Smooth muscle cell of the brain vasculature (primary cell): Measurements from ENCODE around the gene ZNF681.
"Not testable (repeated sequence)": the region's sequence is repeated elsewhere in the genome, so short reads cannot be mapped to it uniquely, and the experiment has no call there.

Source experiments
- DNase-seq: peaks from one replicate; pipeline ENCODE4 v3.0.0-alpha.2; 2012; ENCODE audit warnings: low read depth, low spot score

Gene ZNF681

DNA sequence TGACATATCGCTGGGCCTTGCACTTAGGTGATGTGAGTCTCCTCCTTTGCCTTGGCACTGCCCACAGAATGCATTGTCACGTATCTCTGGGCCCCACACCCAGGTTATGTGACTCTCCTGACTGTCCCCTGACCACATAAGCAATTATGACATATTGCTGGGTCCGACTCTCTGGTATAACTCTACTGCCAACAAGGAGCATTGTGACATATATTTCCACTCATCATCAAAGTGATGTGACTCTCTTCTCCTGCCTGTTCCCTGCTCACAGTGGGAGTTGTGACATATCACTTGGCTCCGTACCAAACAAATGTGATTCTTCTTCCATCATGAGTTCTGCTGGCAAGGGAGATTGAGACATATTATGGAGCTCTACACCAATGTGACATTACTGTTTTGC, 15.4 kb upstream of the ZNF681 start:
- no peak for DNase-seq

DNA sequence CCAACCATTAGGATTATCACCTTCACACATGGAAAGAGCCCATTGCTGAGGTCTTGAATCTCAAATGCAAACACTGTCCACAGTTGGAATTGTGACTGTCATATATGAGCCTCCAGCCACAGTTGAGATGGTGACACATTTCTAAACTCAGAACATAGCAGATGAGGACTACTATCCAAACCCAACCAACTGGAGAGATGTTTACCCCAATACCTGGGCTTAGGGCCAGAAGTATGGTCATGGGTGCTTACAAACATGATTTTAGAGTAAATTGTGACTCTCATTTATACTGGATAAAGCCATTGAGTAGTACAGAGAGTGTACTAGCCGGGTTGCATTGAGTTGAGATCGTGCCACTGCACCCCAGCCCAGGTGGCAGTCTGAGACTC, 14.0 kb upstream of the ZNF681 start:
- DNase-seq, result no peak

DNA sequence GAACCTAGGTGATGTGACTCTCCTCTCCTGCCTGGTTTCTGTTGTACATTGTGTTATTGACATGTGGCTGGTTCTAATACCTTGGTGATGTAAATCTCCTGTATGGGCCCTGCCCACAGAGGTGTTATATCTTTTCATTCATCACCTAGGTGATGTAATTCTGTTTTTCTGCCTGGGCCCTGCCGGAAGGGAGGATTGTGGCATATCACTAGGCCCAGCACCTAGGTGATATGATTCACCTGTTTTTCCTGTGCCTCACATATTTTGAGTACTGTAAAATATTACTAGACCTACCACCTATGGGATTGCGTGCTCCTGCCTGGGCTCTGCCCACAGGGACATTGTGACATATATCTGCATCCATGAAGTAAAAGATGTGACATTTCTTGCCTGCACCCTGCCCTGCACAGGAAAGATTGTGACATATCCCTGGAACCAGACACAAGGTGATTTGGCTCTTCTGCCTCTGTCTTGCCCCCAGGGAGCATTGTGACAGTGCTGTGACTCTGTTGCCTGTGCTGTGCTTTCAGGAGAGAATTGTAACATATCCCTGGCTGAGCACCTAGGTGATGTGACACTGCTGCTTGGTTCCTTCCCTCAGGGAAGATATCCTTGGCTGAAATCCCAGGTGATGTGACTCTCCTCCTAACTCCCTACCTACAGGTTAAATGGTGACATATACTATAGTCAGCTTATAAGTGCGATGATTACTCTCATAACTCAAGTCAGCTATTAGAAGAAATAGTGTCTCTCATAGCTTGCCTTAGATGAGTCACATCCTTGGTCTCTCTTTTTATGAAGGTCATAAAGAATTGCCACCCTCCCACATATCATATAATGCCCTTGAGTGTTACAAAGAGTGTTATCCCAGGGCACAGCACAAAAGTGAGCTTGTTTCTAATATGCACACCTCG, 13.3 kb upstream of the ZNF681 start:
- no peak for DNase-seq

DNA sequence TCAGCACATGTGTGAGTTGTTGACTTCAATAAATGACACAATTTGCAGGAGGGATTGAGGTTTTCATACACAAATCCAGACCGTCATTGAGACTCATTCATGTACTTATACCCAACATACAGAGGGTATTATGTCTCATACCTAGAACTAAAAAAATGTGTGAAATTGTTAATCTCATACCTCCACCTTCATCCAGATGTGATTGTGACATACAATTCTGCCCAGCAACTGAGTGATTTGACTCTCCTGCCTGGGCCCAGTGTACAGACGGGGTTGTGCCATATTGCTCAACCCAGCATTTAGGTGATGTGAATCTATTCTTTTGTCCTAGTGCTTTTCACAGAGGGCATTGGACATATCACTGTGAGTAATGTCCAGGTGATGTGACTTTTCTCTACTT, 12.6 kb upstream of the ZNF681 start:
- DNase-seq, result no peak

DNA sequence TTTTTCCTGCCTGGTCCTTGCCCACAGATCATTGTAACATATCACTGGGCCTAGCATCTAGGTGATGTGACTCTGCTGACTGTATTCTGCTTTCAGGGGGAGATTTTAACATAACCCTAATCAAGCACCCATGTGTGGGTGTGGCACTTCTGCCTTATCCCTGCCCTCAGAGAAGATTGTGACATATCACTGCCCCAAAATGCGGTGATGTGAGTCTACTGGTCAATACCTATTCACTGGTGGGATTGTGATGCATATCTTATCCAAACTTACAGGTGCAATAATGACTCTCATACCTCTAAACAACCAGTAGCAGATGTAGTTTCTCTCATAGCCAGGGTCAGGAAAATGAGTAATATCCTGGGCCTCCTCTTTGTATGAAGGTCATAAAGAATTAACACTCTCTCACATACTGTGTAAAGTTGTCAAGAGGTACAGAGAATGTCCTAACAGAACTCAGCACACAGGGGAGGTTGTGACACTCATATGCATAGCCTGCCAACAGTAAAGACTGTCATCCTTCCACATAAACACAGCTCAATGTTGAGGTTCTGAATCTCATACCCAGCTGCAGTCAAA, 12.1 kb upstream of the ZNF681 start:
- DNase-seq, result no peak

DNA sequence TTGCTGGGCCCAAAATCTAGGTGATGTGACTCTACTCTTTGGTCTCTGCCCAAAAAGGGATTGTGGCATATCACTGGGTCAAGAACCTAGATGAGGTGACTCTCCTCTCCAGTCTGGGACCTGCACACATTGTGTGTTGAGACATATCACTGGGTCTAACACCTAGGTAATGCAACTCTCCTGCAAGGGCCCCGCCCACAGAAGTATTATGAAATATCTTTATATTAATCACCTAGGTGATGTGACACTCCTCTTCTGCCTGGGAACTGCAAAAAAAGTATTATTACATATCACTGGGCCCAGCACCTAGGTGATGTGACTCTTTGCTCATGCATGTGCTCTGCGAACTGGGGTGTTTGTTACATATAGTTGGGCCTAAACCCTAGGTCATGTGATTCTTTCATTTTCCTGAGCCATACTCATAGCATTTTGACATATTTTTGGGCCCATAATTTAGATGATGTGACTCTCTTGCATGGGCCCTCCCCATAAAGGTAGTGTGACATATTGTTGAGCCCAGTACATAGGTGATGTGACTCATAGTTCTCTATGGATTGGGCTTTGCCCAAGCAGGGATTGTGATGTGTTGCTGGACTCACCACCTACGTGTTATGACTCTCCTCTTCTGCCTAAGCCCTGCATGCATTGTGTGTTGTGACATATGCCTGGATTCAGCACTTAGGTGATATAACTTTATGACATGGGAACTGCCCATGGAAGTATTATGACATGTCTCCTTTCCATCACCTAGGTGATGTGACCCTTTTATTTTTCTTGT, 11.2 kb upstream of the ZNF681 start:
- DNase-seq, result no peak

DNA sequence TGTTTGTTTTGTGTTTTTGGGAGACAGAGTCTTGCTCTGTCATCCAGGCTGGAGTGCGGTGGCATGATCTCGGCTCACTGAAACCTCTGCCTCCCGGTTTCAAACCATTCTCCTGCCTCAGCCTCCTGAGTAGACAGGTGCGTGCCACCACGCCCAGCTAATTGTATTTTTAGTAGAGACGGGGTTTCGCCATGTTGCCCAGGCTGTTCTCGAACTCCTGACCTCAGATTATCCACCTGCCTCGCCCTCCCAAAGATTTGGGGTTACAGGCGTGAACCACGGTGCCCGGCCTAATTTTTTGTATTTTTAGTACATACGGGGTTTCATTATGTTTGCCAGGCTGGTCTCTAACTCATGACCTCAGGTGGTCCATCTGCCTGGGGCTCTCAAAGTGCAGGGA, 8.3 kb upstream of the ZNF681 start:
- no peak for DNase-seq

DNA sequence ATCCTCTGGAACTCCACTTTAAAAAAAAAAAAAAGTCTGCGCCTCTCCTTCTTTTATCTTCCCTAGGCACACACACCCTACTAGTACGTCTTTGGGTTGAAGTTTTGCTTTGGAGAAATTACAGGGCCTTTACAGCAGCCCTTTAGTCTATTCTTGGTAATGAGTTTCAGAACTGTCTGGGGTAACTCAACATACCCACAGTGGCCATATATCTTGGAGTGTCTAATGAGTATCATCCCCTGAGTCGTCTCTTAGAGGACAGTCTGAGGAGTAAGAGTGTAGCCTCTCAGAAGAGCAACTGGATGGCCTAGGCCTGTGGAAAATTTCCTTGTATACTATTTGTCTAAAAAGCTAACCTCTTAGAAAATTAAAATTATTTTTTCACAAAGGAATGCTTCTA, 6.1 kb upstream of the ZNF681 start:
- DNase-seq, result no peak

DNA sequence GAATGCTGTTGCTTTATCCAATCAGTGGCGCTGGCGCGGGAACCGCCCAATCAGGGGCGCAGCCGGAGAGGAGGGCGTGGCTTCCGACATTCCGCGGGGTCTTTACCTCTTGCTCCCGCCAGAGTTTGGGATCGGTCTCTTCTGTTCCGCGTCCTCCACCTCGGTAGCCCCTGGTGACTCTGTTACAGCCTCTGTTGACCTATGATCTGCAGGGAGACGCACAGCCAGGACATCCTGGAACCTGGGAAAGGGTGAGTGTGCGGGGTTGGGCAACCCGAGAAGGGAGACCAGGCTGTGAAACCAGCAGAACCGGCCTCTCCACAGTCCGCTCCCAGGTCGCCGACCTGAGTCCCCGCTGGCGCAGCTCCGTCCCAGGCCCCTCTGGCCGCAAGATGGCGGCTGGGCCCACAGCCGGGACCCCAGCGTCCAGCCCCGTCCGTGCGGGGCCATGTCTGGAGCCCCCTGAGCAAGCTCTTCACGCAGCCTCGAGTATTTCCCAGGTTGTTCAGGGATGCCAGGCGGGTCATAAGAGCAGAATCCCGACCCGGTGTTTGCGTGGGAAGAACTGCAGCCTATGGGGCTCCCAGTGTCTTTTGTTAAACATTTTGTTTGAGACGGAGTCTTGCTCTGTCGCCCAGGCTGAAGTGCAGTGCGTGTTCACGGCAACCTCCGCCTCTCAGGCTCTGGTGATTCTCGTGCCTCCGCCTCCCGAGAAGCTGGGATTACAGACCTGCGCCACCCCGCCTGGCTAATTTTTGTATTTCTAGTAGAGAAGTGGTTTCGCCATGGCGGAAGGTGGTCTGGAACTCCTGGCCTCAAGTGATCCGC, 4.4 kb upstream of the ZNF681 start:
- DNase-seq, result no peak

DNA sequence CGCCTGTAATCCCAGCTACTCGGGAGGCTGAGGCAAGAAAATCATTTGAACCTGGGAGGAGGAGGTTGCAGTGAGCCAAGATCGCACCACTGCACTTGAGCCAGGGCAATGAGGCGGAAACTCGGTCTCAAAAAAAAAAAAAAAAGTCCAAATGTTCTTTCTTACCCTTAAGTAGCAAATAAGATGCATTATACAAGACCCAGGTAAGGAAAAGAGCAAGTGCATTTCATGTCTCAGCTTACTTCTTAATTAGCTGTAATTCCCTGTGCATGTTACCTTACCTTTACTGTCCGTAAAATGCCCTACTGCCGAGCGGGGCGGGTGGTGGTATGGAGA, 3.8 kb upstream of the ZNF681 start:
- no peak for DNase-seq

DNA sequence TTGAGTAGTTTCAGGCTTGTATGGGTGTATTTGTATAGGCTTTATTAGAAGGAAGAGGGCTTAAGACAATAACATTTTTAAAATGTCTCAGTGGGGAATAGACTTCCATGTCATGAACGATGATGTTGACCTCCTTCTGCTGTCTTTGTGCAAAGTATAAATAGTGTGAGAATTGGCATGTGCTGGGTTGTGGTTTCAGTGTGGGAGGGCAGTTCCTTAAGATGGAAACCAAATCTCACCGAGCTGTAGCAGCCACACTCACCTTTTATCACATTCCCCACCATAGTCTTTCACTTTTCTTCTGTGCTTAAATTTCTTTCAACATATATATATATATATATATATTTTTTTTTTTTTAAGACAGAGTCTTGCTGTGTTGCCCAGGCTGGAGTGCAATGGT, 1.6 kb upstream of the ZNF681 start:
- DNase-seq, result not testable (repeated sequence)

DNA sequence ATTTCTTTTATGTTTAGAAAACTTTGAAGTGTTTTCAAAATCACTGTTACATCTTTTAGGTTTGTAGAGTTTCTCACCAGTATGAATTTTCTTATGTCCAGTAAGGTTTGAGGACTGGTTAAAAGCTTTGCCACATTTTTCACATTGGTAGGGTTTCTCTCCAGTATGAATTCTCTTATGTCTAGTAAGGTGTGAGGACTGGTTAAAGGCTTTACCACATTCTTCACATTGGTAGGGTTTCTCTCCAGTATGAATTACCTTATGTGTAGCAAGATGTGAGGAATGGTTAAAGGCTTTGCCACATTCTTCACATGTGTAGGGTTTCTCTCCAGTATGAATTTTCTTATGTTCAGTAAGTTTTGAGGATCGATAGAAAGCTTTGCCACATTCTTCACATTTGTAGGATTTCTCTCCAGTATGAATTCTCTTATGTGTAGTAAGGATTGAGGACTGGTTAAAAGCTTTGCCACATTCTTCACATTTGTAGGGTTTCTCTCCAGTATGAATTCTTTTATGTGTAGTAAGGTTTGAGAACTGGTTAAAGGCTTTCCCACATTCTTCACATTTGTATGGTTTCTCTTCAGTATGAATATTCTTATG, 15.0 kb downstream of the ZNF681 start:
- not testable (repeated sequence) for DNase-seq

DNA sequence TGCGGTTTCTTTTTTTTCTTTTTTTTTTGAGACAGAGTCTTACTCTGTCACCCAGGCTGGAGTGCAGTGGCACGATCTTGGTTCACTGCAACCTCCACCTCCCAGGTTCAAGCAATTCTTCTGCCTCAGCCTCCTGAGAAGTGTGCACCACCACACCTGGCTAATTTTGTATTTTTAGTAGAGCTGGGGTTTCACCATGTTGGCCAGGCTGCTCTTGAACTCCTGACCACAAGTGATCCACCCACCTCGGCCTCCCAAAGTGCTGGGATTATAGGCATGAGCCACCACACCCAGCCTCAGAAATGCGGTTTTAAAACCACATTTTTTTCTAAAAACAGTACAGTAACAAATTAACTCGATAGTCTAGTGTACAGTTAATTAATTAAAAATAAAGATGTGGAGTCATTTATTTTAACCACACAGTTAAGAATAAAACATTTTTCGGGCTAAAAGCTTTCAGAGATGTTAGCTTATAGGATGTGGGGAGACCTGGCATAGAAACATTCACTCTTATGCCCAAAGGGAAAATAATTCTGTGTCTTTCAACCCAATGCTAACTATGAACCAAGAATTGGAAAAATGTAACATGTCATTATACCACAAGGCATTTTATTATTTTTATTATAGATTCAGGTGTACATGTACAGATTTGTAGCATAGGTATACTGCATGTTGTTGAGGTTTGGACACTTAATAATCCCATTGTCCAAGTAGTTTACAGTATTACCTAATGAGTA, 27.8 kb downstream of the ZNF681 start:
- not testable (repeated sequence) for DNase-seq

DNA sequence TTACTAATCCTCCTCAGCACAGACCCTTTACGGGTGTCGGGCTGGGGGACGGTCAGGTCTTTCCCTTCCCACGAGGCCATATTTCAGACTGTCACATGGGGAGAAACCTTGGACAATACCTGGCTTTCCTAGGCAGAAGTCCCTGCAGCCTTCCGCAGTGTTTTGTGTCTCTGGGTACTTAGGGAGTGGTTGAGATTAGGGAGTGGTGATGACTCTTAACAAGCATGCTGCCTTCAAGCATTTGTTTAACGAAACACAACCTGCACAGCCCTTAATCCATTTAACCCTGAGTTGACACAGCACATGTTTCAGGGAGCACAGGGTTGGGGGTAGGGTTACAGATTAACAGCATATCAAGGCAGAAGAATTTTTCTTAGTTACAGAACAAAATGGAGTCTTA, 34.5 kb downstream of the ZNF681 start:
- DNase-seq, result not testable (repeated sequence)

DNA sequence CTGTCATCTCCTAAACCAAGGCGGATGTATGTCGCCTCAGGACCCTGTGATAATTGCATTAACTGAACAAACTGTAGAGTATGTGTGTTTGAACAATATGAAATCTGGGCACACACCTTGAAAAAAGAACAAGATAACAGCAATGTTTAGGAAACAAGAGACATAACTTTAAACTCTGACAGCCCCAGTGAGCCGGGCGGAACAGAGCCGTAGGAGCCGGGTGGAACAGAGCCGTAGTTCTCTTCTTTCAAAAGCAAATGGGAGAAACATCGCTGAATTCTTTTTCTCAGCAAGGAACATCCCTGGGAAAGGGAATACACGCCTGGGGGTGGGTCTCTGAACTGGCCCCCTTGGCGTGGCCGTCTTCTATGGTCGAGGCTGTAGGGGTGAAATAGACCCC, 39.9 kb downstream of the ZNF681 start:
- DNase-seq, result no peak

DNA sequence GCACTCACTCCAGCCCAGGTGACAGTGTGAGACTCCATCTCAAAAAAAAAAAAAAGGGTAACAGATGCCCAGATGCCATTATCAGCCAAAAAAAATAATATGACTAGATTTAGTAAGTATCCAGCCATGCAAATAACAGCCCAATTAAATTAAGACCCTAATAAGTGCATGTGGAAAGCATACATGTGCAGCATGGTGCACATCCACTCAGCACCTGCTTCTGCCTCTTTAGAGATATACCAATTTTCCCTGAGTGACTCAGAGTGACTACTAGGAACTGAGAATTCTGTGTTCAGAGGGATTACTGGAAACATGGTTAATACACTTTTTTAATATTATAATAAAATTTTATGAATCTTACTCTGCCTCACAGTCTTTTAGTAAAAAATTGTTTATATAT, 41.9 kb downstream of the ZNF681 start:
- DNase-seq, result no peak

DNA sequence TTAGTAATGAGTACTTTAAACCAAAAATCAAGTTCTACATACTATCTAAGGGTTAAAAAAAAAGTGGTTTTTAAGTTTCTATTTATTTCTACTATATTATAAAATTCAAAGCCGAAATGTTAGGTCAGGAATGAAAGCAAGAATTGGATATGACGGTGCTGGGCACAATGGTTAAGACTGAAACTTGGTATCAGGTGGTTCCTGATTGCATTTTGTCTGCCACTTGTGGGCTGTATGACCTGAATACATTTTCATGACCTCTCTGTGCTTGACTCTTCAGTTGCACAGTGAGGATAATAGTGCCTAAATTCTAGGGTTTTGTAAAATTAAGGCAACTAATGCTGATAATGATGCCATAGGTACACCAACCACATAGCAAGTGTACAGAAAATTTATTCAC, 49.3 kb downstream of the ZNF681 start:
- DNase-seq, result no peak

DNA sequence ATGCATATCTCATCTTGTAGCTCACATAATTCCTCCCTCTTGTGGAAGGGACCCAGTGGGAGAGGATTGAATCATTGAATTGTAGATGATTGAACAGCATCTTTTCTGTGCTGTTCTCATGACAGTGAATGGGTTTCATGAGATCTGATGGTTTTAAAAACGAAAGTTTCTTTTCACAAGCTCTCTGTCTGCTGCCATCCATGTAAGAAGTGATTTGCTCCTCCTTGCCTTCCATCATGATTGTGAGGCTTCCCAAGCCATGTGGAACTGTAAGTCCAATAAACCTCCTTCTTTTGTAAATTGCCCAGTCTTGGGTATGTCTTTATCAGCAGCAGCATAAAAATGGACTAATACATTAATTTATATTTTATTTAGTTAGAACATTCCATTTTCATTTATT, 52.0 kb downstream of the ZNF681 start:
- DNase-seq, result no peak

DNA sequence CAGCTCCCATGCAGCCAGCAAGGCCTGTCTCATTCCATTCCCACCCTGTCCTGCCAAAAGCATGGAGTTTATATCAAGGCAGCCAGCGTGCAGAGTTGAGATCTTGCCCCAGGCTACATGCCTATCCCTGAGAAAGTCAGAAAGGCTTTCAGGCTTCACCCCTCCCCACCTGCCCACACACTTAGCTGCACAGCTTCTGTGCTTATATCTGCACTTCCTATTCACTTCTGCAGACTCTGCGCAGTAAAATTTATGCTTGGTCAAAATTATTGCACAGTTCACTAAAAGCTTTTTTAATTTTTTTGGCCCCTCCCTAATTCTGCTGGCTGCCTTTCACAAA, 59.2 kb downstream of the ZNF681 start:
- no peak for DNase-seq

DNA sequence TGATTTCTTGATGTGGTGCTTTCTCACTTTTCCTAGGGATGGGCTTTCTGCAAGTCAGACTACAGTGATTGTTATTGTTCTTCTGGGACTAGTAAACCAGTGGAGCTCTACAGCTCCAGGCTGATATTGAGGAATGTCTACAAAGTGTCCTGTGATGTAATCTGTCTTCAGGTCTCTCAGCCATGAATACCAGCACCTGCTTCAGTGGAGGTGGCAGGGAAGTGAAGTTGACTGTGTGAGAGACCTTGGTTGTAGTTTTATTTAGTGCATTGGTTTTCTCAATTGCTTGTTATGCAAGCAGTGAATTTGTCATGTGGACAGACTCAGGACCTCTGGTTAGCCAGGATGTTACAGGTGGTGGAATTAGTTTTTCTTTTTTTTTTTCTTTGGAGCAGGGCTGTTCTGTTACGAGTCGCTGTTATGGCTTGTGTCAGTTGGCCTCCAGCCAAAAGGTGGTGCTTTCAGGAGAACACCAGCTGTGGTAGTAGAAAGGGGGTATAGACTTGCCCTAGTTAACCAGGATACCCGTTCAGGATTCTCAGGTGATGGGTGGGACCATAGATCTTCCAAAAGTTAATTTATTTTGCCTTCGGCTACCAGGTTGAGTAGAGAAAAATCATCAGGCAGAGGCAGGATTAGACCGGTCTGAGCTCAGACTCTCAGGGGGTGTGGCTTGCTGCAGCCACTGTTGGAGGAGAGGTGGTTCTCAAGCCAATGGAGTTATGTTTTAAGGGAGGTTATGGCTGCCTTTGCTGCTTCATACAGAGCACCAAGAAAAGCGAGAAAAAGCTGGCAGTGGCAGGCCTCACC, 59.8 kb downstream of the ZNF681 start:
- DNase-seq, result no peak
